SIG-M5 treated with dmso at 0.1 percent for 504 hours (cell line): ENCODE results near the gene ATP23.
A peak's percentile ranks its signal among the peaks of the same experiment; 100 is the strongest.

Experiments used
- DNase-seq: peaks from one replicate; lab custom pipeline; 2025; ENCODE audit not compliant: unreplicated experiment; lab: John Stamatoyannopoulos, UW

ATP23 gene

GRCh38 chr12:57966536-57966935, 25.2 kb downstream of the ATP23 start:
- DNase-seq, result no peak

GRCh38 chr12:57983146-57983857, 41.9 kb downstream of the ATP23 start:
- DNase-seq, result peak; percentile 26

- no peak for DNase-seq
Observed at GRCh38 chr12:57983858-57984505, 42.6 kb downstream of the ATP23 start.

- DNase-seq, result no peak
Observed at GRCh38 chr12:57984629-57985151, 43.3 kb downstream of the ATP23 start.

- no peak for DNase-seq
Observed at GRCh38 chr12:57985685-57986084, 44.3 kb downstream of the ATP23 start.

GRCh38 chr12:57989838-57990237, 48.5 kb downstream of the ATP23 start:
- no peak for DNase-seq

GRCh38 chr12:57990241-57990883, 49.0 kb downstream of the ATP23 start:
- DNase-seq, result no peak

- no peak for DNase-seq
Observed at GRCh38 chr12:57992001-57992400, 50.6 kb downstream of the ATP23 start.

- no peak for DNase-seq
Observed at GRCh38 chr12:57993030-57993429, 51.7 kb downstream of the ATP23 start.

- DNase-seq, result no peak
Observed at GRCh38 chr12:57993834-57994233, 52.5 kb downstream of the ATP23 start.

GRCh38 chr12:57996520-57996919, 55.2 kb downstream of the ATP23 start:
- DNase-seq, result no peak

- DNase-seq, result no peak
Observed at GRCh38 chr12:57998251-57998650, 56.9 kb downstream of the ATP23 start.

- no peak for DNase-seq
Observed at GRCh38 chr12:58000499-58000898, 59.1 kb downstream of the ATP23 start.

- no peak for DNase-seq
Observed at GRCh38 chr12:58007875-58008274, 66.5 kb downstream of the ATP23 start.

- DNase-seq, result no peak
Observed at GRCh38 chr12:58008634-58009033, 67.3 kb downstream of the ATP23 start.
